IPS-NIHi7 (cell line): ENCODE results near the gene B4GALNT2.

Experiments used
- DNase-seq: peaks from one replicate; pipeline ENCODE4 v3.0.0; 2012; ENCODE audit warnings: mixed read lengths; ENCODE audit errors: extremely low spot score

Gene B4GALNT2

GRCh38 chr17:49210158-49211029 lies 77.8 kb downstream of the B4GALNT2 start, which contains the start of the genes ABI3 and GNGT2:
Gene ABI3 (plus strand): TSS chr17:49210707. CDS start chr17:49210725, 18 bp downstream.
Gene GNGT2 (minus strand): TSS chr17:49210574. CDS start chr17:49207422, 3,152 bp downstream.
- DNase-seq = peak; percentile 63

- DNase-seq = no peak
Measured at GRCh38 chr17:49213399-49213798, 80.8 kb downstream of the B4GALNT2 start.

DNA sequence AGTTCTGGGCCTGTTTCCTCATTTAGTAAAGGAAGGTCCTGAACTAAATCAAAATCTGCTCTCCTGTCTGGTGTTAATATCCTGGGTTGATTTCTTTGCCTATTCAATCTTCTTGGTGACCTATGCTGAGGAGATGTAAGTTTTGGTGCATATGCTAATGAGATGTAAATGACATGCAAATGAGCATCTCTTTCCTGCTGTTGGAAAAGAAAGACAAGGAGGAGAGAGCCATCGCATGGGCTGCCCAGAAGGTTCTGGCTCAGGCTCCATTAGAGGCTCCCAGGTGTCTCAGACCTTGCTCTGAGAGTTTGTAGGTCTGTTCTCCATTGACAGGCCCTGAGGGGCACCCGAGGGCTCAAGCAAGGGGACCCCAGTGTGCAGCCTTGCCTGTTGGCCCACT lies 81.3 kb downstream of the B4GALNT2 start:
- no peak for DNase-seq

DNA sequence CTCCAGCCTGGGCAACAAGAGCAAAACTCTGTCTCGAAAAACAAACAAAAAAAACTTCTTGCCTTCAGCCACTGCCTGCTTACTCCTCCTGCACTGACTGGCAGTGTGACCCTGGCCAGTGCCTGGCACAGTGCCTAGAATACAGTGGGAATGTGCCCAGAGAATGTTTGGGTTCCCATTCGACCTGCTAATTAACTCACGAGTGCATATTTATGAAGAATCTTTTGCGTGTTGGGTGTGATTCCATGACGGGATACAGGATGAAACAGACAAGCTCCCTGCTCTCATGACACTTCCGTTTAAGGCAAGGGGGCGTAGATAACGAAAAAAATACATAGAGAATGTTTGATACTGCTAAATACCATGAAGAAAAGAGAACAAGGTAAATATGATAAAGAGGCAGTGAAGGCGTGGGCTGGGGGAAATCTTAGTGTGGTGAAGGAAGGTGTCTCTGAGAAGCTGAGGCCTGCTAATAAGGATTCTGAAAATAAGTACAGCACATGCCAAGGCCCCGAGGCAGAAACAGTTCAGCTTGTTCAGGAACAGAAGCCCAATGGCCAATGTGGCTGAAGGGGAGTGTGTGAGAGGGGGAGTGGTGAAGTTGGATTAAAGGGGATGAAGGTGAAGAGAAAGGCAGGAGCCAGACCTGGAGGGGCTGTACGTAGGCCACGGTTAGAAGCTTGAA lies 82.2 kb downstream of the B4GALNT2 start:
- no peak for DNase-seq

DNA sequence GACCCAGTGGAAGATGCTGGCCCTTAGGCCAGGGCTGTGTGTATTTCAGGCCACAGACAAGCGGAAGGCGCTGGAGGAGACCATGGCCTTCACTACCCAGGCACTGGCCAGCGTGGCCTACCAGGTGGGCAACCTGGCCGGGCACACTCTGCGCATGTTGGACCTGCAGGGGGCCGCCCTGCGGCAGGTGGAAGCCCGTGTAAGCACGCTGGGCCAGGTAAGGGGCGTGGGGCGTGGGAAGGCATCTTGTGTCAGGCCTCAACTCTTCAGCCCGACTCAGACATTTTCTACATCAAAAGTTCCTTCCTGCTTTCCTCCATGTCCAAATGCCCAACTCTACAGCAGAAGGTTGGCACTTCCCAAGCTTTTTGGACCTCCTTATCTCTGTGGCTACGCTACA lies 83.9 kb downstream of the B4GALNT2 start:
- no peak for DNase-seq

DNA sequence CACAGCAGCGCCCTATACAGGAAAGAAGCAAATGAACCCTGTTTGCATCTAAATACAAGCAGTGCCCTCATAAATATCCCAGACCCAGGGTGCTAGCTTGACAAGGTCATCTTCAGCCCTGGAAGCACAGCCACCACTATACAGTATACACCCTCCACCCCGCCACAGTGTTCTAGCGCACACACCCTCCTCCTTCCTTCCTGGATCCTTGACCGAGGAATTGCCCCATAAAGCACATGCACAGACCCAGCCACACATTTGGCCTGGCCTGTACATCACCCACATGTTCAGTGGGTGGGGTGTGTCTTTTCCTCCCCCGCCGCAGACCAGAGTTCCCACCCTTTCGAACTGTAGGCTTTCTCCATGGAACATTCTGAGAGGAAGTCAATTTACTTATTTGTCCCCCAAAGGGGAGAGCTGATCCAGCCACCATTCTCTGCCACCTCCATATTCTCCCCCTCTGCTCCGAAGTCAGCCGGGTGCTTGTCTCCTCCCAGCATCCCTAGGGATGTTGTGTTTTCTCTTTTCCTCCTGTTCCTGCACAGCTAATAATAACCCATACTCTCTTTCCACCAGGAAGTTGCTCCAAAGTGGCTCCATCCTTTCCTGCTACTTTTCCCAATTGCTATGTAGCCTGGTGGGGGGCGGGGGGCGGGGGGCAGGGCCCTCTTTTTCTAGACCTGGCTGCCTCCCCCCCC lies 84.5 kb downstream of the B4GALNT2 start:
- no peak for DNase-seq

- DNase-seq = no peak
Measured at GRCh38 chr17:49217651-49218413, 85.3 kb downstream of the B4GALNT2 start.

DNA sequence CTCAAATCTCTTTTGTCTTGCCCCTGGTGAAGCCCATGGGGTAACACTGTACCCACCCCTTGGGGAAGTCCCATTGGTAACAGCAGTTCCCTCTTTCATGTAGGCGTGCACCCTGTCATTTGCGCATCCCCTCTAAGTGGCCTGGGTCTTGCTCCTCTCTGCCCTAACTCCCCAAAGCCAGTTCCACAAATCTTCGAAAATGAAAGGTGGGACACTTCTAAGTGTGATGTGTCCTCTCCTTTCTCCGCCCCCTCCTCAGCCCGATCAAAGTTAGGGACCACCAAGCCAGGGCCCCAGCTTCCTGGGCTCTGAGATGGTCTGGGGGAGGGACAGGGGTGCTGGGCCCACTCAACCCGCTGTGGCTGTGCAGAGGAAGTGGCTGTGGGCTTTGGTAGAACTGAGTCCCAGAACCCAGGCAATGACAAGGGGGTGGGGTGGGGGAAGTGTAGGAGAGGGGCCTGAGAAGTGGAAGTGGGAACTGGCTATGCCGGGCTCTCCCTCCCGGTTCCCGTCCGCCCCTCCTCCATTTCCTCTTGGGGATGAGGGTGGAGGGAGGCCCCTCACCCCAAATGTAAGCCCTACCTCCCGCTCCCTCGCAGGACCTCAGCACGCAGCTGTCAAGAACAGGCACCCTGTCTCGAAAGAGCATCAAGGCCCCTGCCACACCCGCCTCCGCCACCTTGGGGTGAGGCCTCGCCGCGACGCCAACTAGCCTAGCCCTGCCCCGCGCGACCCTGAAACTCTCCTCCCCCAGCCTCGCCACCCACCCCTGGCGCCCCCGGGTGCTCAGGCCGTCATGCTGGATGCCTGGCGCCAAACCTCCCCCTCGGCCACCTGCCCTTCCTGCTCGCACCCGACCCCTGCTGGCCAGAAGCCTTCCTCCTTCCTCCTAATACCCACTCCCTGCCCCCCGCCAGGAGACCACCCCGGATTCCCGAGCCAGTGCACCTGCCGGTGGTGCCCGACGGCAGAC lies 86.7 kb downstream of the B4GALNT2 start:
- peak; percentile 65 for DNase-seq

DNA sequence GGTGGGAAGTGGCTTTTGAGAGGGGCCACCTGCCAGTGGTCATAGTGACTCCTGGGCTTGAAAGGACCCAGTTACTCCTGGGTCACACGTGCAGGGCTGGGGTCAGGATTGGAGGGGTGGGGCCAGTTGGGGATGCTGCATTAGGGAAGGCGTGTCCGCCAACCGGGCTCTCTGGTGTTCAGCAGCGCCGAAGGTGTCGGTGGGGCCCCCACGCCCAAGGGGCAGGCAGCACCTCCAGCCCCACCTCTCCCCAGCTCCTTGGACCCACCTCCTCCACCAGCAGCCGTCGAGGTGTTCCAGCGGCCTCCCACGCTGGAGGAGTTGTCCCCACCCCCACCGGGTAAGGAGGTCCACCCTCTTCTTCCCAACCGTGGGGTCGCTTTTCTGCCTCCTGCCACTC lies 87.4 kb downstream of the B4GALNT2 start:
- no peak for DNase-seq

DNA sequence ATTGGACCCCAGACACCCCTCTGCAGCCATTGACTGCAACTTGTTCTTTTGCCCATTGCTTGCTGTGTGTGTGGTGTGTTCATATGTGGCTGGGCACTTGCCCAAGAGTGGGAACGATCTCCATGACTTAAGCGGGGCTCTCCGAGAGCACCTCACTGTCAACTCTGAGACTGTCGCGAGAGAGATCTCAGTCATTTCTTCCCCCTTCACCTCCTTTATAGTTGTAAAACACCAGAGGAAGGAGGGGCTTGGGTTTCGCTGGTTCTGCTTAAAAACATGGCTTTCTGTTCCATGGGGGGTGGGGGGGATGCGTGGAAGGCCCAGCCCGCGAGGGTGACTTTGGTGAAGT lies 90.6 kb downstream of the B4GALNT2 start:
- DNase-seq = no peak

DNA sequence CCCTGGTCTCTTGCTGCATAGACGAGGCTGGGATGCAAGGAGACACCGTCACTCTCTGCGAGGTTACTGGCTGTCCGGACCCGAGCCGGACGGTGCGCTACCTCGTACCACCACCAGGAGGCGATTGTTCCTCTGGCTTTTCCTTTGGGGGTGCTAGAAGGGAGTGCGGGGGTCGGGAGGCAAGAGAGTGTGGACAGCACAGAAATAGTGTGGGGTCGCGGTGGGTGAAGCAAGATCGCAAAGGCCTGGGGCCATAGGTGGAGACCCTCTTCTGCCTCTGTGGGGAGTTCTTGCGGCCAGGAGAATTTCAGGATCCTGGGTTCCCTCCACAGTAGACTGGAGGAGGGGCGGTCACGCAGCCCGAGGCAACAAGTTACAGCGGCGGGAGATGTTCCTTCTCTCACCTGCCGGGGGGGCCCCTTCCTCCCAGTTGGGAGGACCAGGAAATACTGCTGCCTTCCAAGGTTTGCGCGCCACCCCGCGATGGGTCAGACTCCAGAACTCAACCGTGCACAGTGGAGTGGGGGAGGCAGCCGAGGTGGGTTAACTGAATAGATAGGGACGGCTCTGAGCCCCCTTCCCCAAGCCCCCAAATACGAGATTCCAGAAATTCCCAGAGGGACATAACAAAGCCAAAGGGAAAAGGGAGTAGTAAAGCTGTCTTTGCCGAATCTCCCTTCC lies 91.1 kb downstream of the B4GALNT2 start:
- peak; percentile 82 for DNase-seq

DNA sequence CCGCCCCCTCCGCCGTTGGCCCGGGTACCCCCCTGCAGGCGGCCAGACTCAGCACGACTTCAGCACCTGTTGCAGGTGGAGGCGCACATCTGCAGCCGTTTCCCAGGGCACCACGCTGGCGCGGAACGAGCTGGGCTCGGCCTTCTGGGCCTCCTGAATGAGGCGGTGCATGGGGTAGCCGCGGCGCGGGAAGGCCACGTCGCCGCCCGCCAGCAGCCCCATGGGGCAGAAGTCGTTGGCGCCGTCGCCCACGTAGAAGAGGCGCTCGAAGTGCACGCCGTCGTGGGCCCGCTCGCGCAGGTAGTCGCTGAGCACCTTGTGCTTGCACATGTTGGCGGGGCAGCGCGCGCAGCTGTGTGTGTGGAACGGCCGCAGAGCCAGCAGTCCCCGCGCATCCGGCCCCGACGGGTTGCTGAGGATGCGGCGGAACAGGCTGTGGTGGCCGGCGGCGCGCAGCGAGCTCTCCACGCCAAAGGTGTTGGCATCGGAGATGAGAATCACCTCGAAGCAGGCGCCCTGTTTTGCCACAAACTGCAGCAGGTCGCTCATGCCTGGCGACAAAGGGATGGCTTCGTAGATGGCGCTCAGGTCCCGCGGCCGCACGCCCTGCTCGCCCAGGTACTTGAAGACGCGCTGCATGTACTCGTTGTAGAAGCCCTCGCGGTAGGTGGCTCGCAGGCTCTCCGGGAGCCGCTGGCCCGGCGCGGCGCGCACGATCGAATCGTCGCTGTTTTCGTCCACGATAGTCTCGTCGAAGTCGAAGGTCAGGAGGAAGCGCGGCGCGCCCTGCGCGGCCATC lies 91.8 kb downstream of the B4GALNT2 start:
- DNase-seq = peak; percentile 41

DNA sequence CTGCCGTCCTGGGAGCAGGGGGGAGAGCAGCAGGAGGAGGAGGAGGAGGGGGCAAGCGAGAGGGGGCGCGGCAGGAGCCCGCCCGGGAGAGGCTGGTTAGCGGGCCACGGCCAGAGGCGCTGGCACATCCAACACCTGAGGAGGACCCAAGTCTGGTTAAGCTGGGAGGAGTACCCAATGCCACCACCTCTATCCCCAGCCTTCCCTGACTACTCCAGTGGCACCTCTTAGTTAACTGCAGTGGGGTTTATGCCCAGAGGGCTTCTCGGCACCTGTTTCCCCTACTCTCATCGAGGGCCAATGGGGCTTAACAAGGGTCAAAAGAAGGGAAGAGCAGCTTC lies 92.4 kb downstream of the B4GALNT2 start:
- DNase-seq = no peak

DNA sequence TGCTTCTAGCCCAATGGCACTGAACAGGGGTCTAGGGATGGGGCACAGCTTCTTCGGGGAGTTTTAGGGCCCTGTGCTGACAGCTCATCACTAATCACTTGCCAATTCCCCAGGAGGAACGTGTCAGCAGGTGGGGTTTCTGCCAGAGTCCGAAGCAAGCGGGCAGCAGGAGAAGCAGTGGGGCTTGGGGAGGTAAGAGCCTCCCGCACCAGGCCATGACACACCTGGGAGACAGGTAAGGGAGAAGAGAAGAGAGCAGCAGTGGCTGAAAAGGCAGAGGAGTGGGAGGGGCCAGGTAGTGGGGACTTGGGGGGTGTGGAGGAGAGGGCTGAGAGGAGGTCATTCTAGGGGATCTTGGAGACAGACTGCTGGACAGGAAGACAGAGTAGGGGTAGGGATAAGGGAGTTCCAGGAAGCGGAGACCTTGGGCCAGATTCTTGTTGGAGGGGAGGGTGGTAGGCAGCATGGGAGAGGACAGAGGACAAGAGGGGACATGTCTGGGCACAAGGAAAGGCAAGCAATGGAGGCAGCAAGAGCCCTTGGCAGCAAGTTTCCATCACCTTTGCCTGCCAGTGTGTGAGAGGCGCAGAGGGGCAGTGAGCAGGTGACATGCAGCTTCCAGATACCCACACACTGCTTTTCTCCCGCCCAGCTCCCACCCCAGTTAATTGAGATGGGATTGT lies 93.1 kb downstream of the B4GALNT2 start:
- no peak for DNase-seq
